HEK293T (cell line): ENCODE results near the gene RPTOR.

Experiments used
- CTCF ChIA-PET: fragments of 350-600 bp; formaldehyde crosslinking; extraction: SDS; loops from one replicate; lab custom pipeline; 2021; ENCODE audit warnings: antibody characterized with exemption, inconsistent platforms; lab: Yijun Ruan, JAX
- POLR2A ChIA-PET: fragments of 350-600 bp; formaldehyde crosslinking; extraction: SDS; loops from one replicate; lab custom pipeline; 2020; ENCODE audit warnings: antibody characterized with exemption, inconsistent platforms; lab: Yijun Ruan, JAX
- DNase-seq: peaks from one replicate; pipeline ENCODE4 v3.0.0; 2012; ENCODE audit warnings: mixed read lengths; ENCODE audit errors: extremely low spot score
- ARNT ChIP-seq: fragments of 450-650 bp; IDR thresholded peaks from 2 replicates; pipeline ENCODE4 v1.6.1; 2017; ENCODE audit warnings: mild to moderate bottlenecking
- BHLHE40 ChIP-seq: fragments of 450-650 bp; IDR thresholded peaks from 2 replicates; pipeline ENCODE4 v1.6.1; 2016; ENCODE audit warnings: mild to moderate bottlenecking, moderate library complexity, borderline replicate concordance
- CTBP1 ChIP-seq: fragments of 450-650 bp; IDR thresholded peaks from 2 replicates; pipeline ENCODE4 v1.6.1; 2016; ENCODE audit warnings: borderline replicate concordance
- ELF4 ChIP-seq: fragments of 450-650 bp; IDR thresholded peaks from 2 replicates; pipeline ENCODE4 v1.6.1; 2017; ENCODE audit warnings: antibody characterized with exemption
- FOXA1 ChIP-seq: fragments of 450-650 bp; IDR thresholded peaks from 2 replicates; pipeline ENCODE4 v1.6.1; 2016; ENCODE audit warnings: mild to moderate bottlenecking
- FOXK2 ChIP-seq: fragments of 450-650 bp; IDR thresholded peaks from 2 replicates; pipeline ENCODE4 v1.6.1; 2016; ENCODE audit warnings: mild to moderate bottlenecking
- FOXM1 ChIP-seq: fragments of 450-650 bp; IDR thresholded peaks from 2 replicates; pipeline ENCODE4 v1.6.1; 2017; ENCODE audit warnings: mild to moderate bottlenecking, borderline replicate concordance
- HDGF ChIP-seq: fragments of 450-650 bp; IDR thresholded peaks from 2 replicates; pipeline ENCODE4 v1.6.1; 2017; ENCODE audit warnings: antibody characterized with exemption, borderline replicate concordance
- L3MBTL2 ChIP-seq: fragments of 450-650 bp; conservative IDR thresholded peaks from 2 replicates; pipeline ENCODE4 v1.6.1; 2016; ENCODE audit warnings: mild to moderate bottlenecking
- LEF1 ChIP-seq: fragments of 450-650 bp; IDR thresholded peaks from 2 replicates; pipeline ENCODE4 v1.6.1; 2017; ENCODE audit warnings: mild to moderate bottlenecking, borderline replicate concordance
- NFRKB ChIP-seq: fragments of 450-650 bp; IDR thresholded peaks from 2 replicates; pipeline ENCODE4 v1.6.1; 2016; ENCODE audit warnings: mild to moderate bottlenecking, moderate library complexity
- PKNOX1 ChIP-seq: fragments of 450-650 bp; IDR thresholded peaks from 2 replicates; pipeline ENCODE4 v1.6.1; 2016
- SP1 ChIP-seq: fragments of 450-650 bp; IDR thresholded peaks from 2 replicates; pipeline ENCODE4 v1.6.1; 2017
- SUZ12 ChIP-seq: fragments of 450-650 bp; IDR thresholded peaks from 2 replicates; pipeline ENCODE4 v1.6.1; 2016; ENCODE audit warnings: mild to moderate bottlenecking
- TARDBP ChIP-seq: fragments of 450-650 bp; IDR thresholded peaks from 2 replicates; pipeline ENCODE4 v1.6.1; 2016
- ZNF384 ChIP-seq: fragments of 450-650 bp; IDR thresholded peaks from 2 replicates; pipeline ENCODE4 v1.6.1; 2016

Gene RPTOR

GRCh38 chr17:80919331-80920311 is 375.0 kb downstream of the RPTOR start:
- TF ChIP-seq NFRKB (no peak), ZNF384 (no peak), ELF4 (no peak), TARDBP (no peak), SUZ12 (no peak), HDGF (no peak), FOXM1 (no peak), SP1 (no peak), FOXA1 (no peak), FOXK2 (no peak), LEF1 (no peak), L3MBTL2 (no peak), PKNOX1 (no peak), BHLHE40 (no peak), CTBP1 (no peak), ARNT (no peak)
- no peak for DNase-seq
- ChIA-PET CTCF (no interaction called here), POLR2A (interaction anchor here (0.8 kb wide), 1 partner anchor 10 kb away, joined by 3 read pairs; no protein-coding TSS in a partner anchor)

- DNase-seq: no peak
- POLR2A ChIA-PET: no interaction called here
- CTCF ChIA-PET: no interaction called here
- TF ChIP-seq NFRKB: no peak
- TF ChIP-seq HDGF: no peak
- TF ChIP-seq ZNF384: no peak
- TF ChIP-seq CTBP1: no peak
- no peak for TF ChIP-seq TARDBP
These were observed 375.8 kb downstream of the RPTOR start for GRCh38 chr17:80920441-80920840.

- ChIA-PET POLR2A (no interaction called here), CTCF (no interaction called here)
- DNase-seq: no peak
- TF ChIP-seq ELF4 (no peak), LEF1 (no peak), FOXK2 (no peak), HDGF (no peak)
These were observed 376.5 kb downstream of the RPTOR start for GRCh38 chr17:80921159-80921558.

GRCh38 chr17:80921741-80922579 is 377.3 kb downstream of the RPTOR start:
- DNase-seq: no peak
- TF ChIP-seq FOXM1: no peak
- TF ChIP-seq ZNF384: no peak
- TF ChIP-seq PKNOX1: no peak
- no peak for TF ChIP-seq SUZ12
- no peak for TF ChIP-seq L3MBTL2
- no peak for TF ChIP-seq BHLHE40
- no peak for TF ChIP-seq TARDBP
- no peak for TF ChIP-seq LEF1
- TF ChIP-seq NFRKB: no peak
- TF ChIP-seq ELF4: no peak
- TF ChIP-seq CTBP1: no peak
- TF ChIP-seq FOXA1: no peak
- no peak for TF ChIP-seq ARNT
- no peak for TF ChIP-seq SP1
- TF ChIP-seq HDGF: no peak
- no peak for TF ChIP-seq FOXK2
- POLR2A ChIA-PET: no interaction called here
- CTCF ChIA-PET: no interaction called here

- CTCF ChIA-PET: no interaction called here
- POLR2A ChIA-PET: no interaction called here
- DNase-seq: no peak
- TF ChIP-seq ARNT: no peak
- TF ChIP-seq FOXM1: no peak
- no peak for TF ChIP-seq CTBP1
- no peak for TF ChIP-seq PKNOX1
- no peak for TF ChIP-seq LEF1
- no peak for TF ChIP-seq FOXA1
- no peak for TF ChIP-seq HDGF
- no peak for TF ChIP-seq BHLHE40
- no peak for TF ChIP-seq ELF4
- TF ChIP-seq SUZ12: no peak
- no peak for TF ChIP-seq L3MBTL2
These were observed 378.0 kb downstream of the RPTOR start for GRCh38 chr17:80922580-80923160.
